Stimulated activated CD4-positive, alpha-beta T cell treated with anti-CD3 and anti-CD28 coated beads, Interleukin-4, amount 100 ng/mL, for 1 hour (primary cell): ENCODE results near the gene SCN1A.
"Not testable (repeated sequence)": the region's sequence is repeated elsewhere in the genome, so short reads cannot be mapped to it uniquely, and the experiment has no call there.

Source experiments
- DNase-seq: peaks from one replicate; pipeline ENCODE4 v3.0.0-alpha.2; 2020

SCN1A gene

GRCh38 chr2:166127217-166128155 lies at the start of gene SCN1A:
SCN1A (minus strand) TSS chr2:166128020; CDS start chr2:166073621, 54,399 bp downstream.
- no peak for DNase-seq

DNA sequence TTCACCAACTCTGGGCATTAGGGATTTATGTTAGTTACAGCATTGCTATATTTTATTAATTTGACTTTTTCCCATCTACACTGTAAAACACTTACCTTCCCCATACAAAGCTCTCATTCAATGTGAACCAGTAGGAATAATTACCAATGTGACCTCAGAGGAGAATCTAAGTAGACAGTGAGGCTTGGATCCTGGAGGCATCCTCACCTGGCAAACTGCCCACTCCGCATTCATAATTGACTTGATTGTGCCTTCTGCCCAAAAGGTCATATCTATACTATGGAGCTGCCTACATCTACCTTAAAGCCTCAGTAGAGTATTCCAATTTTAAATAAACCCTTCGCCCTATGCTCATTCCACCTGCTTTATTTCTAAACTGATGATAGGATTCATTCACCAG lies 45.4 kb upstream of the SCN1A start:
- DNase-seq, result no peak

DNA sequence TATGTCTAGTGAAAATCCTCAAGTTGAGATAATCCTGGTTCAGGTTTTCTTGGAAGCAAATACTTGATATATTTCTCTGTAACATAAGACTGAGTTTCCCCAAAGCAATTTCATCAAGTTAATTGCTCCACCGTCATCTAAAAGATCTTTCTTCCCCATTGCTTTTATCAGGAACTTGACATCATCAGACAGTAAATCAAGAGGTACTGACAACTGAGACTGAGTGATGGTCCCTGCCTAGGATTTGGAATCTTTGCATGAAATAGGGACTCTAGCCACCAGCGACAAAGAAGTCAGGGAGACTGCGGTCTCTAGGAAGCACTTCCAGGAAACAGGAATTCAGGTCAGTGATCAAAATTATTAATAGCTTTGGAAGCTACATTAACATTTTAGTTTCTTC lies 43.4 kb upstream of the SCN1A start:
- no peak for DNase-seq

DNA sequence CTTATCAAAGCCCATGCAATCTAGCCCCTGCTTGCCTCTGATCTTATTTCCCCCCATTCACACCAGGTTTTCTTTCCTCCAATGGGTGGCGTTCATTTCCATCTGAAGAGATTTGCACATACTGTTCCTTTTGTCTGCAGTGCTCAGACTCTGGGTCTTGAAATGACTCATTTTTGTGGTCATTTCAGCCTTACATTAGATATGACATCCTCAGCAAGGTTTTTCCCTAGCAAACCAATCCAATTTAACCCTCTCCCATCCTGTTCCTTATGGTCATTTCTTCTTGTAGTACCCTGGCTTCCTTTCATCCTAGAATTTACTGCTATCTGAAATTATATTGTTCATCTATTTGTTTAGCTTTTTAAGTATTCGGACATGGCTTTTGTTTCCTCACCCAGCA lies 42.5 kb upstream of the SCN1A start:
- no peak for DNase-seq

DNA sequence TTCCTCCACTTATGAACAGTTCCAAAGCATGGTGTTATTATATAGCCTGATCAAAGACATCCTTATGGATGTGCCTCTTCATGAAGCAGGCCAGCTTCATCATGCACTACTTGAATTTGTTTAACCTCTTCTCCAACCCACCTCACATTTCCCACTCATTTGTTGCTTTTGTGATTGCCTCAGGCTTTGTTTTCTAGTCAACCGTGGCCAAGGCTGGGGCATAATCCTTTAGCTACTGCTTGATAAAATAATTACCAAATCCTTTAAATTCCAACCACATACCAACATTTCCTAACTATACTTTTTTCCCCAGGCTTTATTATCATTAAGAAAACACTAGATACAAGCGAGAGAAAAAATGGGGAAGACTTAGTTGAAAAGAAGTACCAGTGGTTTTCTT lies 39.6 kb upstream of the SCN1A start:
- no peak for DNase-seq

- no peak for DNase-seq
Measured at GRCh38 chr2:166163775-166164174, 36.0 kb upstream of the SCN1A start.

DNA sequence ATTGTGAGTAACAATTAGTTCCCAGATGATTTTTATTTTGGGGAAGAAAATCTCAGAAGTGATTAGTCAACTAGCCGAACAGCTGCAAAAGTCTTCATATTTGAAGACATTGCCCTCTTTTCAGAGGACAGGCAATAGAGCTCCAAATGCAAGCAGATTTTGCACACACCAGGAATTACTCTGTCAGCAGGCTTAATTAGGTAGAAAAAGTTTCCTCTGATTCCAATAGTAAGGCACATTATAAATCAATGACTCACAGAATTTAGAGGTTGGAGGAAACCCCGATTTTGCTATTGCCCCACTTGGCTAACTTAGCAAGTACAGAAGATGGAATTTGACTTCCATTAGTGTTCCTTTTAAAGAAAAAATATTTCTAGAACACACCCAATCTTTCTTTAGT lies 30.7 kb upstream of the SCN1A start:
- no peak for DNase-seq

DNA sequence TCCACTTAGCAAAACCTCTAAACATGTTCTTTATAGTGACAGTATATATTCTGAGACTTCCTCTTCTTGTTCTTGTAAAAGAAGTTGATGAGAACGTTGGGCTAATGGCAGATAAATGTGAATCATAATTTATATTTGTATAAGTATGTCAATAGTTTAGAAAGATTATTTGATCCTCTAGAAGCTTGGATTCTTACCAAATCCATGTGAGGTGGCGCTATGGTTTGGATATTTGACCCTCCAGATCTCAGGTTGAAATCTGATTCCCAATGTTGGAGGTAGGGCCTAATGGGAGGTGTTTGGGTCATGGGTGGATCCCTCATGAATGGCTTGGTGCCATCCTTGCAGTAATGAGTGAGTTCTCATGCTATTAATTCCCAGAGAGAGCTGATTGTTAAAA lies 29.8 kb upstream of the SCN1A start:
- no peak for DNase-seq

- no peak for DNase-seq
Measured at GRCh38 chr2:166156985-166157490, 29.2 kb upstream of the SCN1A start.

DNA sequence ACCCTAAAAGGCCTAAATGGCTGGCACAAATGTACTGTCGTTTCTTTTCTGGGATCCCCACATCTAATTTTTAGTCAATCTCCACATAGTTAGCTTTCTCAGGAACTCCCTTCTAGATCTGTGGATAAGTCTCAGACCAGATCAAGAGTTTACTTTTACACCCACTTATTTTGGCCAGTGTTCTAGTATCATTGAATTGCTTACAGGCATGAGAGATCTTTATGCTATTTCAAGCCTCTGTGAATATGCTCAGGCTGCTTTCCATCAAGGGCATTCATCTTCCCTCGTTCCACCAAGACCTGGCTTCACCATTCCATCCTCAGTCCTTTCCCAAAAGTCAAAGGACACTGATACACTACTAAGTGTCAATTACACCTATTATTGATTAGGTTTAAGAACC lies 27.8 kb upstream of the SCN1A start:
- DNase-seq, result no peak

DNA sequence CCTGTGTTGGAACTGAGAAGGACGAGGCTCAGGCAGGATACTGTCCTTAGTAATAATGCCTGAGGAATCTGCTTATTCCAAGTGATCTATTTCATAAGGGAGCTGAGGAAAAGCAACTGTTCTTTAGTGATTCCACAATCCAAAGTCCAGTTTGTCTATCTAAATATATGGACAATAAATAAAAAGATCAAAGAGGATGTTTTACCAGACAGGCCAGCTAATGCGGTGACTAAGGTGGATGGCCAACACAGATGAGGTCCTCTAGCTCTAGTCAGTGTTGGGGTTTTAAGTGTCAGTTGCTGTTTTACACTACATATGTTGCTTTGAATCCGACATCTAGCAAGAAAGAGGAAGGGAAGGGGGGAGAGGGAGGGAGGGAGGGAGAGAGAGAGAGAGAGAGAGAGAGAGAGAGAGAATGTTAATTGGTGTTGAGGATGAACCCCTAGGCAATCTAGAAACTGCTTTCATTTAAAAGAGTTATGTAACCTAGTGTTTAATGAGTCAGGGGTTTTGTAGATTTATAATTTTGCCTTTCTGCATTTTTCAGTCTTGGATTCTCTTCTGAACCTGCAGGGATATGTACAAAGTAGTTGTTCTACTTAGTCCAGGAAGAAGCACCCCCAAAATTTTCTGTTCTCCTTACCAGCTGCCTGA lies 27.0 kb upstream of the SCN1A start:
- no peak for DNase-seq

GRCh38 chr2:166152064-166152463 lies 24.2 kb upstream of the SCN1A start:
- DNase-seq, result no peak

DNA sequence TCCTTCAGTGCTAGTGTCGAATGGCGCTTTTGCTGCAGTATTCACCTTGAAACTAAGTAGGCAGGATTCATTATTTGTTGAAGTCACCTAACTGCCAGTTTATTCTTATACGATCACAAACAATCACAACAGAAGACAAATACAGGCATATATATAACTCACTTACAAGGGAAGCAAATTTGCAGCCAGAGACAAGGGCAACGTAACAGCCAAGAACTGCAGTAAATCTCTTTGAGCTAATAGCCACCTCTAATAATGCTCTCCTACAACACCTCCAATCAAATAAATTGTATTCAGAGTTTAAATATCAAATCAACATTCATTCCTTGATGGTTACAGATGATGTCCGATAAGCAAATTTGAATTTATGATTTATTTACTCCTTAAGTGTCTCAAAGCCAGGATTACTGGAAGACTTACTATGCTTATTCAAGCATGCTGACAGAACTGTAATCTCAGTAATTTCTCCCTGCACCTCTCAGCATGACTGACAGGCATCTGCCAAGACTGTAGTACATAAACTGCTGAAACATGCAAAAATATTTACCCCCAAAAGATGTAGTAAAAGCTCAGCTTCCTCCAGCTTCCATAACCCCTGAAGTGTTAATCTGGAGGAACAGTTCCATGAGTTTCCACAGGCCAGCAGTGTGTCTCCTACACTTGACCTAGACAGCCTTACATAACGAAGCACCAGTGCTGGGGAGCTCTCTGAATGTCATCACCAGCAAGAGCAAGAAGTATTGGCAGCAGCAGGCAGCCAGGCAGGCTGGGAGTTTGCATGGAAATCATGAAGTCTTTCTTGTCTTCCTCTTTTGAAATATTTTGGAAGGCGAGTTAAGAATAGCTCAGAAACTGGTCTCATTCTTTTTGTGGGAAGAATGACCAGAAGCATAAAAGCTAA lies 20.9 kb upstream of the SCN1A start:
- no peak for DNase-seq

DNA sequence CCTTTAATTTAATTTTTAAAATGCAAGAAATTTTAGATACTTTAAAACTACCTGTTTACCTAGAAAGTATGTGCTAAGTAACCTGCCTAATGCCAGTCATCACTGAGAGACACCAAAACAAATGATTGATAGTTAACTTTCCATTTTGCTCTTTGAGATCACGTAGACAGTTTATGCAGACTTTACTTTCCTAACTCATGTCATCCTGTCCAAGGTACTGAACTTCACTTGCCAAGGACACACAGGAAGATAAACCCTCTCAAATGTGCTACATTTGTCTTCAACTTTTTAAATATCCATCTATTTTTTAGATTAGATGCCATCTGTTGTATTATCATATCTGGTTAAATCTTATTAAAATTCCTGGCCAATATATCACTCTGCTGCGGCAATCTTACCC lies 20.1 kb upstream of the SCN1A start:
- DNase-seq, result no peak

DNA sequence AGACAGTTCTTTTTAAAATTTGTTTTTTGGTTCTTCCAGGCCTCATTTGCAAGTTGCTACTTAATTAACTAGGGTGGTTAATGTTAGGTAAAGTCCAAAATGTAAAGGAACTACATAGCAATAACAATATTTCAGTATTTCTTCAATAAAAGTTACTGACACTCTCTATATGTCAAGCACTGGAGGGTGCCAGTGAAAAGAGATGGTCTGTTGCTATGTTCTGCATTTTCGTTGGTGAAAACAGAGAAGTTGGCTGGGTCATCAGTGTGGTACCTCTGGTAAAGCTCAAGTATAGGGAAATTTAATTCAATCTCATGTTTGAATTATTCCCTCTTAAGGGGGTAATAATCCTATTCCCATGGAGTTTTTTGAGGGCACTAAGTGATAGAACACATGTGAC lies 16.3 kb upstream of the SCN1A start:
- no peak for DNase-seq

- no peak for DNase-seq
Measured at GRCh38 chr2:166140932-166141331, 13.1 kb upstream of the SCN1A start.

DNA sequence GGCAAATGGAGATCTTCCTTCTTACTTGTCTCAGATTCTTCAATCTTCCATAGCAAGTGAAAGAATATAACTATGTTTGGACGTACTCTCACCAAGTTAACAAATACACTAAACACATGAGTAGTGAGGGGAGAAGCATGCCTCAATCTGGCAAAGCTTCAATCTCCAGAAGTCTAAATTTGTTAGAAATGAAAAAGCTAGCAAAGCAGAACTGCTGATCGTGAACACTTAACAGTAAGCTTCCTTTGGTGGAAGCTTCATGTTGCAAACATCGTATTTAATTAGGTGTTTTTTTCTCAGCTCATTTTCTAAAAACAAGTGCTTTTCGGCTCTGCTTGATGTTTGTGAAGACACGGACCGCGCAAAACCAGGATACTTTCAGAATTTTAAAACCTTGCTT lies 12.7 kb upstream of the SCN1A start:
- DNase-seq, result no peak

GRCh38 chr2:166139479-166139878 lies 11.7 kb upstream of the SCN1A start:
- DNase-seq, result not testable (repeated sequence)

DNA sequence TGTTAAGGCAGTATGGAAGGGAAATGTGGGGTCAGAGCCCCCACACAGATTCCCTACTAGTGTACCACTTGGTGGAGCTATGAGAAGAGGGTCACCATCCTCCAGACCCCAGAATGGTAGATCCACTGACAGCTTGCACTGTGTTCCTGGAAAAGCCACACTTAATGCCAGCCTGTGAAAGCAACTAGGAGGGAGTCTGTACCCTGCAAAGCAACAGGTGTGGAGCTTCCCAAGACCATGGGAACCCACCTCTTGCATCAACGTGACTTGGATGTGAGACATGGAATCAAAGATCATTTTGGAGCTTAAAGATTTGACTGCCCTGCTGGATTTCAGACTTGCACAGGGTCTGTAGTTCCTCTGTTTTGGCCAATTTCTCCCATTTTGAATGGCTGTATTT lies 10.8 kb upstream of the SCN1A start:
- DNase-seq, result no peak

GRCh38 chr2:166138144-166138543 lies 10.3 kb upstream of the SCN1A start:
- no peak for DNase-seq

DNA sequence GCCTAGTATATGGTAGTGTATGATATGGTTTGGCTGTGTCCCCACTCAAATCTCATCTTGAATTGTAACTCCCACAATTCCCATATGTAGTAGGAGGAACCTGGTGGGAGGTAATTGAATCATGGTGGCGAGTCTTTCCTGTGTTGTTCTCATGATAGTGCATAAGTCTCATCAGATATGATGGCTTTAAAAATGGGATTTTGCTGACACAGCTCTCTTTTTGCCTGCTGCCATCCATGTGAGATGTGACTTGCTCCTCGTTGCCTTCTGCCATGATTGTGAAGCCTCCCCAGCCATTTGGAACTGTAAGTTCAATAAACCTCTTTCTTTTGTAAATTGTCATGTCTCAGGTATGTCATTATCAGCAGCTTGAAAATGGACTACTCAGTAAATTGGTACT lies 9.5 kb upstream of the SCN1A start:
- no peak for DNase-seq

- no peak for DNase-seq
Measured at GRCh38 chr2:166135849-166136258, 8.0 kb upstream of the SCN1A start.
